ENCODE measurements around the gene PSMF1. TPM values are rescaled to one million over a fixed set of nuclear protein-coding genes. Genes with fewer than 3 reads are reported as not detected.

The PSMF1 gene
- total RNA-seq, 4 donors from 2014 or later = 65.4 to 91.5 (median 73.4) TPM

- intact Hi-C loops (cut with DNase I) = no loop called here
- whole genome bisulfite sequencing = 98% methylated on average over 3 of the region's 3 CpGs
- TF ChIP-seq, protein P1, sequence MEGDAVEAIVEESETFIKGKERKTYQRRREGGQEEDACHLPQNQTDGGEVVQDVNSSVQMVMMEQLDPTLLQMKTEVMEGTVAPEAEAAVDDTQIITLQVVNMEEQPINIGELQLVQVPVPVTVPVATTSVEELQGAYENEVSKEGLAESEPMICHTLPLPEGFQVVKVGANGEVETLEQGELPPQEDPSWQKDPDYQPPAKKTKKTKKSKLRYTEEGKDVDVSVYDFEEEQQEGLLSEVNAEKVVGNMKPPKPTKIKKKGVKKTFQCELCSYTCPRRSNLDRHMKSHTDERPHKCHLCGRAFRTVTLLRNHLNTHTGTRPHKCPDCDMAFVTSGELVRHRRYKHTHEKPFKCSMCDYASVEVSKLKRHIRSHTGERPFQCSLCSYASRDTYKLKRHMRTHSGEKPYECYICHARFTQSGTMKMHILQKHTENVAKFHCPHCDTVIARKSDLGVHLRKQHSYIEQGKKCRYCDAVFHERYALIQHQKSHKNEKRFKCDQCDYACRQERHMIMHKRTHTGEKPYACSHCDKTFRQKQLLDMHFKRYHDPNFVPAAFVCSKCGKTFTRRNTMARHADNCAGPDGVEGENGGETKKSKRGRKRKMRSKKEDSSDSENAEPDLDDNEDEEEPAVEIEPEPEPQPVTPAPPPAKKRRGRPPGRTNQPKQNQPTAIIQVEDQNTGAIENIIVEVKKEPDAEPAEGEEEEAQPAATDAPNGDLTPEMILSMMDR (IDR thresholded peaks at IDR 0.05) = no peak
- TF ChIP-seq EP300 (IDR thresholded peaks at IDR 0.05) = no peak
- no peak for TF ChIP-seq POLR2AphosphoS5 (IDR thresholded peaks at IDR 0.05)
- TF ChIP-seq POLR2A (IDR thresholded peaks at IDR 0.05; ENCODE audit: low read depth) = no peak
Observed at GRCh38 chr20:1155342-1155741, 36.9 kb downstream of the PSMF1 start.

GRCh38 chr20:1160496-1160895 is 42.1 kb downstream of the PSMF1 start:
- H3K9me3 ChIP-seq = no peaks in the 10 kb centered on the region
- intact Hi-C loops (cut with DNase I) = no loop called here
- TF ChIP-seq, protein P1 (IDR thresholded peaks at IDR 0.05) = no peak
- TF ChIP-seq EP300 (IDR thresholded peaks at IDR 0.05) (no peak), POLR2AphosphoS5 (IDR thresholded peaks at IDR 0.05) (no peak), POLR2A (IDR thresholded peaks at IDR 0.05; ENCODE audit: low read depth) (no peak)
- H3K4me3 ChIP-seq = no peak overlapping the region
- WGBS = 94% methylated on average over 10 of the region's 10 CpGs
- no peaks in the 10 kb centered on the region for H3K27me3 ChIP-seq
- peaks cover 53 to 70% (median 61%) of the 10 kb centered on the region in 4 donors for H3K36me3 ChIP-seq
- no peak overlapping the region for H3K27ac ChIP-seq (replicated peaks in 1 of 4)
- peak; percentile 82 for DNase-seq (ENCODE audit: extremely low spot score)
- H3K4me1 ChIP-seq = peaks cover 0 to 4% (median 0%) of the 10 kb centered on the region in 4 donors

More at GRCh38 chr20:1155342-1155741, 36.9 kb downstream of the PSMF1 start:
- DNase-seq (ENCODE audit: extremely low spot score) = peak; percentile 68
- peaks cover 0 to 2% (median 0%) of the 10 kb centered on the region in 4 donors for H3K4me1 ChIP-seq
- H3K36me3 ChIP-seq = peaks cover 7 to 53% (median 30%) of the 10 kb centered on the region in 4 donors
- H3K9me3 ChIP-seq = no peaks in the 10 kb centered on the region
- H3K27me3 ChIP-seq = no peaks in the 10 kb centered on the region
- H3K4me3 ChIP-seq = no peak overlapping the region
- no peak overlapping the region for H3K27ac ChIP-seq (replicated peaks in 1 of 4)

GRCh38 chr20:1160991-1161390 is 42.6 kb downstream of the PSMF1 start:
- no peaks in the 10 kb centered on the region for H3K27me3 ChIP-seq
- H3K4me1 ChIP-seq = peaks cover 0 to 4% (median 0%) of the 10 kb centered on the region in 4 donors
- intact Hi-C loops (cut with DNase I) = no loop called here
- no peaks in the 10 kb centered on the region for H3K9me3 ChIP-seq
- H3K36me3 ChIP-seq = peaks cover 57 to 74% (median 62%) of the 10 kb centered on the region in 4 donors
- H3K4me3 ChIP-seq = no peak overlapping the region
- whole genome bisulfite sequencing = 96% methylated on average over 7 of the region's 12 CpGs
- no peak for DNase-seq (ENCODE audit: extremely low spot score)
- TF ChIP-seq, protein P1 (IDR thresholded peaks at IDR 0.05) = no peak
- H3K27ac ChIP-seq (replicated peaks in 1 of 4) = no peak overlapping the region

- Histone ChIP-seq H3K4me1 (peaks cover 0 to 4% (median 0%) of the 10 kb centered on the region in 4 donors), H3K27ac (replicated peaks in 1 of 4) (no peak overlapping the region), H3K27me3 (no peaks in the 10 kb centered on the region), H3K9me3 (no peaks in the 10 kb centered on the region), H3K36me3 (peaks cover 63 to 89% (median 82%) of the 10 kb centered on the region in 4 donors), H3K4me3 (no peak overlapping the region)
- no peak for TF ChIP-seq POLR2A (IDR thresholded peaks at IDR 0.05; ENCODE audit: low read depth)
- TF ChIP-seq EP300 (IDR thresholded peaks at IDR 0.05) = no peak
- TF ChIP-seq, protein P1 (IDR thresholded peaks at IDR 0.05) = no peak
- no peak for TF ChIP-seq POLR2AphosphoS5 (IDR thresholded peaks at IDR 0.05)
- intact Hi-C loops (cut with DNase I) = no loop called here
- 95% methylated on average over 6 of the region's 6 CpGs for WGBS
- DNase-seq (ENCODE audit: extremely low spot score) = no peak
Observed at GRCh38 chr20:1163105-1163504, 44.7 kb downstream of the PSMF1 start.

- Histone ChIP-seq H3K27me3 (no peaks in the 10 kb centered on the region), H3K36me3 (peaks cover 63 to 95% (median 87%) of the 10 kb centered on the region in 4 donors), H3K9me3 (no peaks in the 10 kb centered on the region), H3K4me1 (peaks cover 0 to 4% (median 0%) of the 10 kb centered on the region in 4 donors), H3K27ac (replicated peaks in 1 of 4) (no peak overlapping the region), H3K4me3 (no peak overlapping the region)
- TF ChIP-seq, protein P1 (IDR thresholded peaks at IDR 0.05) = no peak
- TF ChIP-seq POLR2A (IDR thresholded peaks at IDR 0.05; ENCODE audit: low read depth) (no peak), POLR2AphosphoS5 (IDR thresholded peaks at IDR 0.05) (no peak), EP300 (IDR thresholded peaks at IDR 0.05) (no peak)
- WGBS = 92% methylated on average over 2 of the region's 2 CpGs
- intact Hi-C loops (cut with DNase I) = no loop called here
- DNase-seq (ENCODE audit: extremely low spot score) = no peak
Observed at GRCh38 chr20:1163653-1164052, 45.3 kb downstream of the PSMF1 start.
